Esophagus mucosa (tissue), 1 donor: ENCODE measurements around the gene TTLL6. TPM values are rescaled to one million over a fixed set of nuclear protein-coding genes. Genes with fewer than 3 reads are reported as not detected.
"Not testable (repeated sequence)": the region's sequence is repeated elsewhere in the genome, so short reads cannot be mapped to it uniquely, and the experiment has no call there.

ENCODE experiments used
- ATAC-seq: fragments of 200-7000 bp; cut with Tn5 transposase; one replicate; pipeline ENCODE4 v1.9.1; 2020
- total RNA-seq: library from RNA; stranded (reverse); gene quantifications from one replicate; pipeline ENCODE4 v1.2.4, GENCODE V29; 2023
- donor health status: DM: yes; HTN: yes; CAD: no.

Gene TTLL6
- total RNA-seq, 1 donor from 2014 or later = 0.12 TPM

- no peak for ATAC-seq
These were observed 94.1 kb downstream of the TTLL6 start, which contains the start of gene PRAC2 for GRCh38 chr17:48722915-48723422. Gene PRAC2, plus strand, starts transcription at chr17:48723185. Its CDS starts 1,226 bp downstream, at chr17:48724411.

- no peak for ATAC-seq
These were observed 94.7 kb downstream of the TTLL6 start, which contains the start of gene PRAC1 for GRCh38 chr17:48722201-48722907. Gene PRAC1, minus strand, starts transcription at chr17:48722518. Its CDS starts 126 bp downstream, at chr17:48722392.

GRCh38 chr17:48721009-48721402 is 96.0 kb downstream of the TTLL6 start:
- ATAC-seq = no peak

- no peak for ATAC-seq
These were observed 96.6 kb downstream of the TTLL6 start for GRCh38 chr17:48720266-48721008.

- no peak for ATAC-seq
These were observed 97.3 kb downstream of the TTLL6 start for GRCh38 chr17:48719642-48720265.

GRCh38 chr17:48718761-48719641 is 98.0 kb downstream of the TTLL6 start:
- ATAC-seq = no peak

- no peak for ATAC-seq
These were observed 98.7 kb downstream of the TTLL6 start for GRCh38 chr17:48718227-48718760.

- no peak for ATAC-seq
These were observed 99.4 kb downstream of the TTLL6 start for GRCh38 chr17:48717367-48718226.

- not testable (repeated sequence) for ATAC-seq
These were observed 100.5 kb downstream of the TTLL6 start for GRCh38 chr17:48716549-48716948.

- ATAC-seq = no peak
These were observed 101.3 kb downstream of the TTLL6 start for GRCh38 chr17:48715496-48716399.

Other genes with a start within 250 kb of the TTLL6 start
- 2.4 TPM for gene HOXB4, start 238.9 kb downstream of the TTLL6 start, total RNA-seq
- 6.0 TPM for gene HOXB3, start 227.0 kb downstream of the TTLL6 start, total RNA-seq
- gene HOXB5, start 223.4 kb downstream of the TTLL6 start, total RNA-seq = 0.16 TPM
- gene HOXB6, start 212.2 kb downstream of the TTLL6 start, total RNA-seq = 0.28 TPM
- 2.1 TPM for gene HOXB7, start 206.2 kb downstream of the TTLL6 start, total RNA-seq
- not detected for gene HOXB8, start 201.9 kb downstream of the TTLL6 start, total RNA-seq
- not detected for gene HOXB9, start 190.9 kb downstream of the TTLL6 start, total RNA-seq
- gene PRAC1, start 94.7 kb downstream of the TTLL6 start, total RNA-seq = not detected
- not detected for gene PRAC2, start 94.0 kb downstream of the TTLL6 start, total RNA-seq
- gene HOXB13, start 88.5 kb downstream of the TTLL6 start, total RNA-seq = not detected
- gene CALCOCO2, start 13.8 kb upstream of the TTLL6 start, total RNA-seq = 100 TPM
- 115 TPM for gene ATP5MC1, start 75.6 kb upstream of the TTLL6 start, total RNA-seq
- gene UBE2Z, start 91.2 kb upstream of the TTLL6 start, total RNA-seq = 46.6 TPM
- gene SNF8, start 127.6 kb upstream of the TTLL6 start, total RNA-seq = 65.2 TPM
- gene GIP, start 151.4 kb upstream of the TTLL6 start, total RNA-seq = not detected
- not detected for gene IGF2BP1, start 180.2 kb upstream of the TTLL6 start, total RNA-seq